ENCODE measurements around the gene KRT32. TPM values are rescaled to one million over a fixed set of nuclear protein-coding genes. Genes with fewer than 3 reads are reported as not detected.
"Not testable (repeated sequence)": the region's sequence is repeated elsewhere in the genome, so short reads cannot be mapped to it uniquely, and the experiment has no call there.

Gene KRT32
- total RNA-seq, 4 donors from 2014 or later = 0.41 TPM; not detected in 3

- Histone ChIP-seq H3K4me1 (no peaks in the 10 kb centered on the region), H3K27ac (no peak overlapping the region), H3K9me3 (no peaks in the 10 kb centered on the region), H3K36me3 (no peaks in the 10 kb centered on the region), H3K4me3 (no peak overlapping the region), H3K27me3 (no peaks in the 10 kb centered on the region)
- in situ Hi-C loops (cut with MboI; ENCODE audit: low sequenced_read_pairs in 4 of 4) (no loop called here), intact Hi-C loops (cut with DNase I; ENCODE audit: low total_unique reads) (no loop called here)
- TF ChIP-seq POLR2A (IDR thresholded peaks at IDR 0.05) = no peak
- no peak for TF ChIP-seq CTCF (IDR thresholded peaks at IDR 0.05 in 4 of 5, conservative IDR thresholded peaks at IDR 0.05 in 1 of 5)
- no peak for DNase-seq
- ATAC-seq = no peak
Observed at GRCh38 chr17:41429667-41430066, 37.5 kb downstream of the KRT32 start.

GRCh38 chr17:41428591-41429291, 38.4 kb downstream of the KRT32 start:
- intact Hi-C loops (cut with DNase I; ENCODE audit: low total_unique reads) = no loop called here
- H3K9me3 ChIP-seq = no peaks in the 10 kb centered on the region
- DNase-seq (no peak), ATAC-seq (no peak)
- H3K27ac ChIP-seq = no peak overlapping the region
- TF ChIP-seq POLR2A (IDR thresholded peaks at IDR 0.05) (no peak), CTCF (IDR thresholded peaks at IDR 0.05 in 4 of 5, conservative IDR thresholded peaks at IDR 0.05 in 1 of 5) (no peak)
- no peaks in the 10 kb centered on the region for H3K4me1 ChIP-seq
- no peaks in the 10 kb centered on the region for H3K27me3 ChIP-seq
- in situ Hi-C loops (cut with MboI; ENCODE audit: low sequenced_read_pairs in 4 of 4) = no loop called here
- no peaks in the 10 kb centered on the region for H3K36me3 ChIP-seq
- no peak overlapping the region for H3K4me3 ChIP-seq

GRCh38 chr17:41424111-41424635, 43.0 kb downstream of the KRT32 start, which contains the start of gene KRT37:
Gene KRT37 (minus strand): TSS chr17:41424585. CDS start chr17:41424523, 62 bp downstream.
- H3K4me3 ChIP-seq = no peak within 1 kb of the TSS
- no peaks in the 10 kb centered on the region for H3K4me1 ChIP-seq
- H3K27me3 ChIP-seq = no peaks in the 10 kb centered on the region
- no peak for TF ChIP-seq POLR2A (IDR thresholded peaks at IDR 0.05)
- no peak for TF ChIP-seq CTCF (IDR thresholded peaks at IDR 0.05 in 4 of 5, conservative IDR thresholded peaks at IDR 0.05 in 1 of 5)
- no peaks in the 10 kb centered on the region for H3K36me3 ChIP-seq
- H3K27ac ChIP-seq = no peak within 1 kb of the TSS
- intact Hi-C loops (cut with DNase I; ENCODE audit: low total_unique reads) (no loop called here), in situ Hi-C loops (cut with MboI; ENCODE audit: low sequenced_read_pairs in 4 of 4) (no loop called here)
- DNase-seq = no peak
- ATAC-seq = no peak
- no peaks in the 10 kb centered on the region for H3K9me3 ChIP-seq

- H3K36me3 ChIP-seq; H3K9me3 ChIP-seq; DNase-seq; ATAC-seq; H3K27me3 ChIP-seq; intact Hi-C loops (cut with DNase I; ENCODE audit: low total_unique reads); in situ Hi-C loops (cut with MboI; ENCODE audit: low sequenced_read_pairs in 4 of 4); H3K4me3 ChIP-seq; H3K27ac ChIP-seq; H3K4me1 ChIP-seq: not testable (repeated sequence)
Observed at GRCh38 chr17:41422586-41422985, 44.6 kb downstream of the KRT32 start.

GRCh38 chr17:41421617-41422016, 45.6 kb downstream of the KRT32 start:
- ATAC-seq (no peak), DNase-seq (no peak)
- in situ Hi-C loops (cut with MboI; ENCODE audit: low sequenced_read_pairs in 4 of 4) (no loop called here), intact Hi-C loops (cut with DNase I; ENCODE audit: low total_unique reads) (no loop called here)
- H3K27me3 ChIP-seq = no peaks in the 10 kb centered on the region
- no peak overlapping the region for H3K27ac ChIP-seq
- H3K9me3 ChIP-seq = no peaks in the 10 kb centered on the region
- H3K36me3 ChIP-seq = no peaks in the 10 kb centered on the region
- no peak overlapping the region for H3K4me3 ChIP-seq
- no peak for TF ChIP-seq POLR2A (IDR thresholded peaks at IDR 0.05)
- no peak for TF ChIP-seq CTCF (IDR thresholded peaks at IDR 0.05 in 4 of 5, conservative IDR thresholded peaks at IDR 0.05 in 1 of 5)
- H3K4me1 ChIP-seq = no peaks in the 10 kb centered on the region
